Liver (tissue), 9 donors: Measurements from ENCODE around the gene RSPRY1. TPM values are rescaled to one million over a fixed set of nuclear protein-coding genes. Genes with fewer than 3 reads are reported as not detected.

Experiments used
- DNase-seq: peaks from one replicate; pipeline ENCODE4 v3.0.0-alpha.2; 2017; ENCODE audit warnings: low spot score
- H3K27ac ChIP-seq, 2 donors: one replicate each; pipeline ENCODE4 v1.7.0; 2013; ENCODE audit warnings: inconsistent platforms in 2 of 2, low read length in 2 of 2, control low read depth in 1 of 2, low read depth in 1 of 2, mild to moderate bottlenecking in 1 of 2
- H3K27me3 ChIP-seq, 4 donors: one replicate each; pipeline versions ENCODE4 v1.6.1 to v1.7.0; 2013; ENCODE audit warnings: low read length in 3 of 4, inconsistent platforms in 1 of 4, mild to moderate bottlenecking in 1 of 4, moderate library complexity in 1 of 4; ENCODE audit not compliant: control insufficient read depth in 4 of 4, insufficient read depth in 4 of 4
- H3K36me3 ChIP-seq, 4 donors: one replicate each; pipeline versions ENCODE4 v1.6.1 to v1.7.0; 2013; ENCODE audit warnings: low read length in 3 of 4, mild to moderate bottlenecking in 3 of 4, low read depth in 1 of 4, moderate library complexity in 1 of 4; ENCODE audit not compliant: control insufficient read depth in 4 of 4, insufficient read depth in 3 of 4
- H3K4me1 ChIP-seq, 4 donors: one replicate each; pipeline versions ENCODE4 v1.6.1 to v1.7.0; 2013; ENCODE audit warnings: low read length in 3 of 4, mild to moderate bottlenecking in 3 of 4, moderate library complexity in 1 of 4; ENCODE audit not compliant: control insufficient read depth in 4 of 4, insufficient read depth in 4 of 4
- H3K4me3 ChIP-seq, 3 donors: one replicate each; pipeline versions ENCODE4 v1.6.1 to v1.7.0; 2013; ENCODE audit warnings: low read length in 3 of 3, control low read depth in 1 of 3, low read depth in 1 of 3, mild to moderate bottlenecking in 1 of 3
- H3K9ac ChIP-seq, 2 donors: one replicate each; pipeline ENCODE4 v1.7.0; 2013; ENCODE audit warnings: low read length in 2 of 2, mild to moderate bottlenecking in 2 of 2, moderate library complexity in 2 of 2, control low read depth in 1 of 2, low read depth in 1 of 2
- H3K9me3 ChIP-seq, 4 donors: one replicate each; pipeline versions ENCODE4 v1.6.1 to v1.7.0; 2013; ENCODE audit warnings: low read length in 3 of 4; ENCODE audit not compliant: control insufficient read depth in 4 of 4
- EGR1 ChIP-seq, 2 donors: IDR thresholded peaks; 2 replicates each; pipeline ENCODE4 v1.6.1; 2016 to 2018; ENCODE audit warnings: antibody characterized with exemption in 2 of 2, low read depth in 2 of 2
- FOXA1 ChIP-seq: IDR thresholded peaks from 2 replicates; pipeline ENCODE4 v1.6.1; 2016; ENCODE audit warnings: antibody characterized with exemption
- FOXA2 ChIP-seq: IDR thresholded peaks from 2 replicates; pipeline ENCODE4 v1.6.1; 2016; ENCODE audit warnings: antibody characterized with exemption
- GABPA ChIP-seq, 2 donors: IDR thresholded peaks in 1 of 2; conservative IDR thresholded peaks in 1 of 2; 2 replicates each; pipeline ENCODE4 v1.6.1; 2016; ENCODE audit warnings: antibody characterized with exemption in 2 of 2, mild to moderate bottlenecking in 1 of 2, moderate library complexity in 1 of 2
- NR2F2 ChIP-seq: IDR thresholded peaks from 2 replicates; pipeline ENCODE4 v1.6.1; 2016; ENCODE audit warnings: antibody characterized with exemption
- RAD21 ChIP-seq, 2 donors: IDR thresholded peaks; 2 replicates each; pipeline ENCODE4 v1.6.1; 2016; ENCODE audit warnings: antibody characterized with exemption in 2 of 2, mild to moderate bottlenecking in 2 of 2
- RXRA ChIP-seq, 2 donors: IDR thresholded peaks; 2 replicates each; pipeline ENCODE4 v1.6.1; 2017 to 2018; ENCODE audit warnings: antibody characterized with exemption in 2 of 2, mild to moderate bottlenecking in 1 of 2
- SP1 ChIP-seq: IDR thresholded peaks from 2 replicates; pipeline ENCODE4 v1.6.1; 2018; ENCODE audit warnings: antibody characterized with exemption, mild to moderate bottlenecking
- TAF1 ChIP-seq: conservative IDR thresholded peaks from 2 replicates; pipeline ENCODE4 v1.6.1; 2016; ENCODE audit warnings: antibody characterized with exemption, mild to moderate bottlenecking
- YY1 ChIP-seq: IDR thresholded peaks from 2 replicates; pipeline ENCODE4 v1.6.1; 2016; ENCODE audit warnings: antibody characterized with exemption, mild to moderate bottlenecking
- WGBS: extraction: QIAGEN DNeasy Blood & Tissue Kit; methylation state at CpG from one replicate; pipeline ENCODE4 v1.1.7; 2013; 5-methylcytosine and 5-hydroxymethylcytosine counted together
- polyA plus RNA-seq, 2 donors: library from polyadenylated mRNA; stranded (reverse) in 1 of 2; unstranded in 1 of 2; fragments of 200-250 nt in 1 of 2; fragments of >200 nt in 1 of 2; fragmentation: Nextera tagmentation in 1 of 2; extraction: Ambion mirVana in 1 of 2; gene quantifications; one replicate each; pipeline versions ENCODE4 v1.2.1 to v1.2.3, GENCODE V29; 2013 to 2015
- total RNA-seq, 2 donors: library from RNA; depleted of rRNA; stranded (reverse); fragments of >200 nt; gene quantifications; one replicate each; pipeline ENCODE4 v1.2.3, GENCODE V29; 2014
- TF ChIP-seq, protein P1 (sequence below): fragments of 150-350 bp; IDR thresholded peaks from 2 replicates; pipeline ENCODE4 v1.5.1; 2017; ENCODE audit warnings: improper control_type of control experiment, low read depth, low read length; ENCODE audit not compliant: missing input control
- TF ChIP-seq, protein P2 (sequence below): IDR thresholded peaks from 2 replicates; pipeline ENCODE4 v1.6.1; 2016; ENCODE audit warnings: antibody characterized with exemption, mild to moderate bottlenecking
- TF ChIP-seq, protein P3 (sequence below): IDR thresholded peaks from 2 replicates; pipeline ENCODE4 v1.6.1; 2016; ENCODE audit warnings: antibody characterized with exemption
- TF ChIP-seq, protein P4 (sequence below): IDR thresholded peaks from 2 replicates; pipeline ENCODE4 v1.6.1; 2016; ENCODE audit warnings: antibody characterized with exemption
- donor health status: healthy.
- donor health status: healthy.
- donor health status: healthy.
- donor health status: healthy.
- donor health status: healthy.

Gene RSPRY1
- total and polyA plus RNA-seq, 4 donors = 10.9 to 27.6 (median 20.2) TPM

DNA sequence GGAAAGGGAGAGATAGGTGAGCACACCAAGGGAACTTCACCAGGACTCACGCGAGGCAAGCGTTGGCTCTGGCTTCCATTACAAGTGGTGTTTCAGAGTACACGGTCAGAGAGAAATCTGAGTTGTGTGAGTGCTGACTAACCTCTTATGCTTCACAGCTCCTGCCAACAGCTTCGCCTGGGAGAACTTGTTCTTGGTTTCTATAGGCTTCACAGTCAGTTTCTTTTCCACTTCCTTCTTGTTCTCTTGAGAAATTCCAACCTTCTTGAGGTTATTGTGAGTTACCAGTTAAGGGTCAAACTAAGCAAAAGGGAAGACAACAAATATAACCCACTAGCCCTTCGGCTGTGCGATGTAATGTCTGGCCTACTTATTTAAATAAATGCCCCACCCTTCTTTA lies 19.2 kb upstream of the RSPRY1 start:
- DNase-seq = no peak
- Histone ChIP-seq H3K9ac (no peak overlapping the region), H3K9me3 (no peaks in the 10 kb centered on the region), H3K4me3 (no peak overlapping the region), H3K36me3 (peaks cover 2 to 44% (median 27%) of the 10 kb centered on the region in 4 donors), H3K4me1 (peaks cover 4 to 18% (median 11%) of the 10 kb centered on the region in 4 donors), H3K27me3 (no peaks in the 10 kb centered on the region), H3K27ac (no peak overlapping the region)
- WGBS = 80% methylated on average over 7 of the region's 7 CpGs
- no peak for TF ChIP-seq GABPA (IDR thresholded peaks at IDR 0.05 in 1 of 2, conservative IDR thresholded peaks at IDR 0.05 in 1 of 2)
- TF ChIP-seq EGR1 (IDR thresholded peaks at IDR 0.05; ENCODE audit: low read depth in 2 of 2) = no peak
- no peak for TF ChIP-seq YY1
- no peak for TF ChIP-seq FOXA1

DNA sequence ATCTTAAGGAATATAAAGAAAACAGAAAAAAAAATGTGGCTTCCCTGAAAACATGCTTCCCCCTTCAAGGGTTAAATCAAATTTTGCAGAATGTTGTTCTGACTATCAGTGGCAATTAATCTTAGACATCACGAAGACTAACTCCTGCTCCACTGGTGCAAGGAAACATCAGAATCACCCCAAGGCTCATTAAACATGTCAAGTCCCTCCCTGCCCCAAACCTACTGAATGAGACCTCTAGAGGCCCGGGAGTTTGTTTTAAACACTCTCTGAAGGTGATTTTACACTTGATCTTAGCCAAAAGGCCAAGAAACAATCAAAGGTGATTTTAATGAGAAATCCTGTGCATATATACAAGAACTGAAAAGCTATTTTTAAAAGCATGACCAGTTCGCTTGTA lies 18.6 kb upstream of the RSPRY1 start:
- Histone ChIP-seq H3K4me1 (peaks cover 4 to 18% (median 11%) of the 10 kb centered on the region in 4 donors), H3K9me3 (no peaks in the 10 kb centered on the region), H3K27ac (no peak overlapping the region), H3K27me3 (no peaks in the 10 kb centered on the region), H3K36me3 (peaks cover 2 to 41% (median 29%) of the 10 kb centered on the region in 4 donors), H3K9ac (no peak overlapping the region), H3K4me3 (no peak overlapping the region)
- 75% methylated on average over 3 of the region's 3 CpGs for WGBS
- TF ChIP-seq, protein P1, sequence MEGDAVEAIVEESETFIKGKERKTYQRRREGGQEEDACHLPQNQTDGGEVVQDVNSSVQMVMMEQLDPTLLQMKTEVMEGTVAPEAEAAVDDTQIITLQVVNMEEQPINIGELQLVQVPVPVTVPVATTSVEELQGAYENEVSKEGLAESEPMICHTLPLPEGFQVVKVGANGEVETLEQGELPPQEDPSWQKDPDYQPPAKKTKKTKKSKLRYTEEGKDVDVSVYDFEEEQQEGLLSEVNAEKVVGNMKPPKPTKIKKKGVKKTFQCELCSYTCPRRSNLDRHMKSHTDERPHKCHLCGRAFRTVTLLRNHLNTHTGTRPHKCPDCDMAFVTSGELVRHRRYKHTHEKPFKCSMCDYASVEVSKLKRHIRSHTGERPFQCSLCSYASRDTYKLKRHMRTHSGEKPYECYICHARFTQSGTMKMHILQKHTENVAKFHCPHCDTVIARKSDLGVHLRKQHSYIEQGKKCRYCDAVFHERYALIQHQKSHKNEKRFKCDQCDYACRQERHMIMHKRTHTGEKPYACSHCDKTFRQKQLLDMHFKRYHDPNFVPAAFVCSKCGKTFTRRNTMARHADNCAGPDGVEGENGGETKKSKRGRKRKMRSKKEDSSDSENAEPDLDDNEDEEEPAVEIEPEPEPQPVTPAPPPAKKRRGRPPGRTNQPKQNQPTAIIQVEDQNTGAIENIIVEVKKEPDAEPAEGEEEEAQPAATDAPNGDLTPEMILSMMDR = no peak
- no peak for TF ChIP-seq RXRA (IDR thresholded peaks at IDR 0.05)
- DNase-seq = no peak

DNA sequence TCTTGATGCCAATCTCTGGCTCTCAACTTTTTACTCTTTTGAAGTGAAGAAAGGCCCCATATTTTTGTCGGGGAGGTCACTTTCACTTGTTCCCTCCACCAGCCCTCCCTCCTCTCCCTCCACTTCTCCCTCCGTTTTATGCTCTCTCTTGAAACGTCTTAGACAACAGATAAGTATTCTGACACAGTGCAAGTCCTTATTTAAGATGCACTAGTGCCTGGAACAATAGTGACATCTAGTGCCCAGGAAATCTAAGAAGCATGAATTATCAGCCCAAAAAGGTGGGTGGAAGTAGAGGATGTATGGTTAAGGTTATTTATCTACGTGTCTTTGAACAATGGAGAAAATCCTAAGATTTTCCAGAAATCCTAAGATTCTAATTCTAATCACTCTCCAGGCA lies 18.2 kb upstream of the RSPRY1 start:
- Histone ChIP-seq H3K4me1 (peaks cover 4 to 18% (median 11%) of the 10 kb centered on the region in 4 donors), H3K9ac (no peak overlapping the region), H3K27ac (no peak overlapping the region), H3K36me3 (peaks cover 2 to 45% (median 33%) of the 10 kb centered on the region in 4 donors), H3K4me3 (no peak overlapping the region), H3K27me3 (no peaks in the 10 kb centered on the region), H3K9me3 (no peaks in the 10 kb centered on the region)
- no peak for DNase-seq
- TF ChIP-seq, protein P1 = peak; percentile 50
- TF ChIP-seq RAD21 (IDR thresholded peaks at IDR 0.05) (peak; percentile 88 to 90), TAF1 (no peak), YY1 (no peak)
- WGBS = 54% methylated on average over 4 of the region's 4 CpGs

DNA sequence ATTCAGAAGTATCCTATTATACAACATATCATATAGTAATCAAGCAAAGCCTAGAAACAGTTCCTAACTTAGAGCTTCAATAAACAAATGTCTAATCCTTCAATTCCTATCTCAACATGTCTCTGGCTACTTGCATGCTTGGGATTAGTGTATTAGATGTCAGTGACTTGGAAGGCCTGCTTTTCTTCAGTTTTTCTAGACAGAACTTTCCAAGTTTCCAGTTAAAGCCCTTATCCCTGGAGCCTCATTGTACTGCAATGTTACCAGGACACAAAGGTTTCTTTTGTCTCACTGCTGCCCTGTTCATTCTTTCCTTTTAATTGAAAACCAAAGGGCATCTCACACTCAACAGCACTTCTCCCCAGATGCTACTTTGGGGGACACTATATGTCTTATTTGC lies 16.8 kb upstream of the RSPRY1 start:
- Histone ChIP-seq H3K4me1 (peaks cover 4 to 18% (median 11%) of the 10 kb centered on the region in 4 donors), H3K9me3 (no peaks in the 10 kb centered on the region), H3K27me3 (no peaks in the 10 kb centered on the region), H3K36me3 (peaks cover 2 to 33% (median 23%) of the 10 kb centered on the region in 4 donors), H3K27ac (no peak overlapping the region), H3K9ac (no peak overlapping the region), H3K4me3 (no peak overlapping the region)
- DNase-seq = no peak
- TF ChIP-seq NR2F2 (no peak), GABPA (IDR thresholded peaks at IDR 0.05 in 1 of 2, conservative IDR thresholded peaks at IDR 0.05 in 1 of 2) (no peak), RXRA (IDR thresholded peaks at IDR 0.05) (no peak), YY1 (no peak), FOXA2 (no peak), RAD21 (IDR thresholded peaks at IDR 0.05) (no peak), SP1 (no peak)
- TF ChIP-seq, protein P2, sequence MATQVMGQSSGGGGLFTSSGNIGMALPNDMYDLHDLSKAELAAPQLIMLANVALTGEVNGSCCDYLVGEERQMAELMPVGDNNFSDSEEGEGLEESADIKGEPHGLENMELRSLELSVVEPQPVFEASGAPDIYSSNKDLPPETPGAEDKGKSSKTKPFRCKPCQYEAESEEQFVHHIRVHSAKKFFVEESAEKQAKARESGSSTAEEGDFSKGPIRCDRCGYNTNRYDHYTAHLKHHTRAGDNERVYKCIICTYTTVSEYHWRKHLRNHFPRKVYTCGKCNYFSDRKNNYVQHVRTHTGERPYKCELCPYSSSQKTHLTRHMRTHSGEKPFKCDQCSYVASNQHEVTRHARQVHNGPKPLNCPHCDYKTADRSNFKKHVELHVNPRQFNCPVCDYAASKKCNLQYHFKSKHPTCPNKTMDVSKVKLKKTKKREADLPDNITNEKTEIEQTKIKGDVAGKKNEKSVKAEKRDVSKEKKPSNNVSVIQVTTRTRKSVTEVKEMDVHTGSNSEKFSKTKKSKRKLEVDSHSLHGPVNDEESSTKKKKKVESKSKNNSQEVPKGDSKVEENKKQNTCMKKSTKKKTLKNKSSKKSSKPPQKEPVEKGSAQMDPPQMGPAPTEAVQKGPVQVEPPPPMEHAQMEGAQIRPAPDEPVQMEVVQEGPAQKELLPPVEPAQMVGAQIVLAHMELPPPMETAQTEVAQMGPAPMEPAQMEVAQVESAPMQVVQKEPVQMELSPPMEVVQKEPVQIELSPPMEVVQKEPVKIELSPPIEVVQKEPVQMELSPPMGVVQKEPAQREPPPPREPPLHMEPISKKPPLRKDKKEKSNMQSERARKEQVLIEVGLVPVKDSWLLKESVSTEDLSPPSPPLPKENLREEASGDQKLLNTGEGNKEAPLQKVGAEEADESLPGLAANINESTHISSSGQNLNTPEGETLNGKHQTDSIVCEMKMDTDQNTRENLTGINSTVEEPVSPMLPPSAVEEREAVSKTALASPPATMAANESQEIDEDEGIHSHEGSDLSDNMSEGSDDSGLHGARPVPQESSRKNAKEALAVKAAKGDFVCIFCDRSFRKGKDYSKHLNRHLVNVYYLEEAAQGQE = no peak
- TF ChIP-seq, protein P3, sequence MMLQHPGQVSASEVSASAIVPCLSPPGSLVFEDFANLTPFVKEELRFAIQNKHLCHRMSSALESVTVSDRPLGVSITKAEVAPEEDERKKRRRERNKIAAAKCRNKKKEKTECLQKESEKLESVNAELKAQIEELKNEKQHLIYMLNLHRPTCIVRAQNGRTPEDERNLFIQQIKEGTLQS = no peak
- TF ChIP-seq, protein P4, sequence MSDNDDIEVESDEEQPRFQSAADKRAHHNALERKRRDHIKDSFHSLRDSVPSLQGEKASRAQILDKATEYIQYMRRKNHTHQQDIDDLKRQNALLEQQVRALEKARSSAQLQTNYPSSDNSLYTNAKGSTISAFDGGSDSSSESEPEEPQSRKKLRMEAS = no peak
